CD4-positive, alpha-beta T cell treated with Interleukin-6 at 100 ng/mL for 8 hours (primary cell): ENCODE results near the gene C13orf46.

Experiments
- DNase-seq: peaks from one replicate; pipeline ENCODE4 v3.0.0-alpha.2; 2020; ENCODE audit warnings: mixed read lengths, low spot score

Gene C13orf46

DNA sequence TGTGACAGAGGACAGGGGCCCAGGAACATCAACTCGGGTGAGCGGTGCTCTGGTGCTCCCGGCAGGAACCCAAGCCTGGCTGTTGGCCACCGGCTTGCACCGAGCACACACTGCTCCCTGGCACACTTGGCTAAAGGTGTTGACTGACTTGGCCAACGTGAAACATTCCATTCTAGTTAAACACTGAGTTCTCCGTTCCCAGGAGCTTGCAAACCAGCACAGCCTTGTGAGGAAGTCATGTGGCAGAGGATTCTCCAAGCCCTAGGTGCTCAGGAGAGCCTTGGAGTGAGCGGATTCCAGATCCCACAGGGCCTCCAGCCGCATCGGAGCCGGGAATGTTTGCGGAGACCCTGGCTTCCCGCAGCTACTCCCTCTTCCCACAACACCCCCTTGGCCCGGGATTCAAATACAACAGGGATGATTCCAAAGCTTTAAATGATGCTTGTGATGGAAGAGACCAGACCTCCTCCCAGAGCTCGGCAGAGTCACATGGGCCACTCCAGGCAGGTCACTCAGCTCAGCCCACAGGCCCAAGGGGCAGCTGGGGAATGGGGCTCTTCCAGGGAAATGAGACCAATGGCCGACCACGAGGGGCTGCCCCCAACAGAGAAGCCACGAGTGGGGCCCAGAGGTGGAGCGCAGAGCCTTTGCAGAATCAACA, 2.9 kb downstream of the C13orf46 start:
- DNase-seq: no peak

DNA sequence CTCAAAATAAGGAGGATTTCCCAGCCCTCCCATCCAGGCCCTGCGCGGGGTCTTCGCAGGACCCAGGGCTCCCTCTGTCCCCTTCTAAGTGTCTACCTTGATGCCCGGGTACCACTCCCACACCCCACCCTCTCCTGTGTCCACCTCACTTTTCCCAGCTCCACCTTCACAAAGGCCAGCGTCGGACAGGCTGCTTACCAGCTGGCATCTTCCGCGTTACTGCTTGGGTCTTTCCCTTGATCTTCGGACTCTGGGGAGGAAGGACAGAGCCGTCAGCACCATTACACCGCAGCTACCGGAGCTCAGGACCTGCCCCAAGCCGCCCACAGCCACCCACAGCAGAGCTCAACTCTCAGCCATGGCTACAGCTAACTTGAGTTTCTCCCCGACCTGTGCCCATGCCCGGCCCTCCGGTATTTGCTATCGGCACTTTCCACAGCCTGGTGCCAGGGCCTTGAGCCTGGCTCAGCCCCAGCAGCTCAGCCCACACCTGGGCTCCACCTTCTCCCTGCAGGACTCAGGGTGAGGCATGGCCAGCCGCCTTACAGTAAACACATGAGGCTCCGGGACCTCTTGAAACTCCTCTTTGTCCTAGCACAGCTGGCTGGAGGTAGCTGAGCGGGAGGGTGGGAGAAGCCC, 3.8 kb downstream of the C13orf46 start:
- DNase-seq: no peak

GRCh38 chr13:113969311-113969972, 4.4 kb downstream of the C13orf46 start:
- no peak for DNase-seq

- DNase-seq: no peak
These were observed 5.2 kb downstream of the C13orf46 start for GRCh38 chr13:113968463-113969310.

- no peak for DNase-seq
These were observed 6.0 kb downstream of the C13orf46 start for GRCh38 chr13:113967729-113968462.

DNA sequence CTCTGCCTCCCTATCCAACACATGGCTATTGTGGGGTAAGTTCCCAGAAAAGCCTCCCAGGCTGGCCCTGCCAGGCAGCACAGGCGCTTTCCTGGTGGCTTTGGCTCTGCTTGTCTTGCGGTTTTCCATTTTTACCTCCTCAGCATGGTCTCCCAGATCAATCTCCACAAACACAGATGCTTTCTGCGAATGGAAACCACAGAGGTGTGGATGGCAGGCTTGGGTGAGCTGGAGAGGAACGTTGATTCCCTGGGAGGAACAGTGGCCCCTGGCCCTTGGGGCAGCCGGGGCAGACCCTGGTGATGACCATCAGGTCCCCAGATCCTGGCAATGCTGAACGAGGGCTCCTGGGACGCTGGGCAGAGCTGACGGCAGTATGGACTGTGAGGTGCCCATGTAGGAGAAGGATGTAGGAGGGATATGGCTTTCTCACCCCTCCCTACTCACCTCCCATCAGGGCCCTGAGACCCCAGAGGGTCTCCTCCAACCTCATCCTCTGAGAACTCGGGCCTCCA, 6.6 kb downstream of the C13orf46 start:
- DNase-seq: no peak

- DNase-seq: no peak
These were observed 7.7 kb downstream of the C13orf46 start for GRCh38 chr13:113965968-113966884.

DNA sequence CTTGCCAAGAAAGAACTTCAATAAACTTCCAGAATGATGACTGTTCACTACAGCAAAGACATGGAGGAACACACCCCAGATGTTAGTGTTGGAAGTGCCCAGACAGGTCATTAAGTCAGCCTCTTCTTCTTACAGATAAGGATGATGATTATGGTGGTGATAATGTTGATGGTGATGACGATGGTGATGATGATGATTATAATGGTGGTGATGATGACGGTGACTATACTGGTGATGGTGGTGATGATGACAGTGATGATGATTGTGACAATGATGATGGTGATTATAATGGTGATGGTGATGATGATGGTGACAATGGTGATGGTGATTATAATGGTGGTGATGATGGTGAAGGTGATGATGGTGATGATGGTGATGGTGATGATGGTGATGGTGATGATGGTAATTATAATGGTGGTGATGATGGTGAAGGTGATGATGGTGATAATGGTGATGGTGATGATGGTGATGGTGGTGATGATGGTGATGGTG, 8.4 kb downstream of the C13orf46 start:
- DNase-seq: no peak

- no peak for DNase-seq
These were observed 9.5 kb downstream of the C13orf46 start for GRCh38 chr13:113964251-113964995.

- DNase-seq: no peak
These were observed 10.5 kb downstream of the C13orf46 start for GRCh38 chr13:113963376-113963775.

DNA sequence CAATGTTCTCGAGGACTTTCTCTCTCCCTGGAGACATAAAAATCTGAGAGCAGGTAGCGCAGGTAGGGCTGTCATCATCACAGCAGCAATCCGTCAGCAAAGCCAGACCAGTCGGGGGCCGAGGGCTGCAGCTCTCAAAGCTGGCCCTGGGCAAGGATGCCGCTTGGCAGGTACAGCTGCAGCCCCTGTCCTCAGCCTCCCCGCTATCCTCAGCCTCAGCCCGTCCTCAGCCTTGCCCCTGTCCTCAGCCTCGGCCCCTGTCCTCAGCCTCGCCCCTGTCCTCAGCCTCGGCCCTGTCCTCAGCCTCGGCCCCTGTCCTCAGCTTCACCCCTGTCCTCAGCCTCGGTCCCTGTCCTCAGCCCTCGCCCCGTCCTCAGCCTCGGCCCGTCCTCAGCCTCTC, 10.9 kb downstream of the C13orf46 start:
- no peak for DNase-seq

DNA sequence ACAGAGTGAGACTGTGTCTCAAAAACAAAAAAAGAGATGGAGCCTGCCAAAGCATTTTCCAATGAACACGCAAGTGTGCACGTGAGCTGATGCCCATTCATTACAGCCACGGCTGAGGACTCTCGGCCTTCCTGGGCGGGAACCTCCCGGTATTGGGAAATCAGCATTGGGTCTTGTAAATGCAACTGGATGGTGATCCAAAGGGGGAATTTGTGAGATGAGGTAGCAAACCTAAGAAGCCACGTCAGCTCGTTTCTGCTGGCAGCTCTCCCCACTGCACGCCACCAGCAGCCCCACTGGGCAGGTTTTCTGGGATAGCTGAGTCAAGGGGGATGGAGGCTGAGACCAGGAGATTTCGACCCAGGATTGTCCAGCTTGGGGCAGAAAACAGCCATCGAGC, 11.5 kb downstream of the C13orf46 start:
- no peak for DNase-seq

DNA sequence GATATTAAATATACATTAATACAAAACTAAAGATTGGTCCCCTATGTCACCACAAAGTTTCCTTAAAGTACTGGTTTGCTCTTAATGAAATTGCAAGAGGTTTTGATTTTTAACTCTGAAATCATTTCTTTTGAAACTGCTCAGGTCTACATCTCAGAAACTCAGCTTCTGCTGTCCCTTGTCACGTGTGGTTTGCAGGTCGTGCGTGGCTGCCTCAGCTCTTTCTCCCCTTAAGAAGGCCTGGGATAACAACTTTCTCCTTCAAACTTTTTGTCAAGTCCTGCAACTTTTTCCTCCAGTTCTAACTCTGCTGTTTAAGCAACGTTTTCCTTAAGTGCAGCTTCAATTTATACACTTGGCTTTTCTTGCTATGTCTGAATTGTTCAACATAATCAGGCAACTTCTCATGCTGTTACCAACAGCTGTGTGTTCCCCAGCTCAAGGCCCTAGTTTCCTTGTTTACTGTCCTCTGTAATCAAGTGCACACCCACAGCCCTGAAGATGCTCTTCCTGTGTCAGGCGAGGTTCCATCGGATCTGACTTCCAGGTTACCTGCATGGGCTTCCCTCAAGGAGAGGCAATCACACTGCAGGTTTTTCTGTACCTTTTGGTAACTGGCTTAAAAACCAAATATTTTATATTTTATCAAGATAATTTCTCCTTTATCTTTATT, 13.5 kb downstream of the C13orf46 start:
- DNase-seq: no peak

DNA sequence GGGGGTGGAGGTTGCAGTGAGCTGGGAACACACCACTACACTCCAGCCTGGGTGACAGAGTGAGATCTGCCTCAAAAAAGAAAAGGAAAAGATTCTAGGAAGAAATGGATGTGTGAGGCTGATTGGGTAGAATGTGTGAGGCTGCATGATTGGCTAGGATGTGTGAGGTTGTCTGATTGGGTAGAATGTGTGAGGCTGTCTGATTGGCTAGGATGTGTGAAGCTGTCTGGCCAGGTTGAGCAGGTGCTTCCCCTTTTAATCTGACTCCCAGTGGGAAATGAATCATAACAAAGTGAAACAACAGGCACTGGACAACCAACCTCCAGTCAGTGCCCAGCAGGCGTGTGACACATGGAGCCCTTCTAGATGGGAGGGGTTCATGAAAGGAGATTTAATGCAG, 14.7 kb downstream of the C13orf46 start:
- DNase-seq: no peak

- no peak for DNase-seq
These were observed 15.5 kb downstream of the C13orf46 start for GRCh38 chr13:113958373-113958772.

- DNase-seq: no peak
These were observed 17.3 kb downstream of the C13orf46 start for GRCh38 chr13:113956571-113956970.

DNA sequence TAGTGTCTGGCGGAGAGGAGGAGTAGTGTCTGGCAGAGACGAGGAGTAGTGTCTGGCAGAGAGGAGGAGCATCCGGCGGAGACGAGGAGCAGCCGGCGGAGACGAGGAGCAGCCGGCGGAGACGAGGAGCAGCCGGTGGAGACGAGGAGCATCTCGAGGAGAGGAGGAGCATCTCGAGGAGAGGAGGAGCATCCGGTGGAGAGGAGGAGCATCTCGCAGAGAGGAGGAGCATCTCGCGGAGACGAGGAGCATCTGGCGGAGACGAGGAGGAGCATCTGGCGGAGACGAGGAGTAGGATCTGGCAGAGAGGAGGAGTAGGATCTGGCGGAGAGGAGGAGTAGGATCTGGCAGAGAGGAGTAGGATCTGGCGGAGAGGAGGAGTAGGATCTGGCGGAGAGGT, 18.2 kb downstream of the C13orf46 start:
- no peak for DNase-seq

- no peak for DNase-seq
These were observed 18.6 kb downstream of the C13orf46 start for GRCh38 chr13:113955235-113955634.
